Breast epithelium (tissue), 3 donors: Measurements from ENCODE around the gene PLEKHM1.

Experiments
- CTCF ChIP-seq, 3 donors: fragments of 450-650 bp; IDR thresholded peaks; one replicate each; pipeline ENCODE4 v1.5.1; 2016 to 2017; ENCODE audit warnings: antibody characterized with exemption in 3 of 3, mild to moderate bottlenecking in 3 of 3, moderate library complexity in 3 of 3
- POLR2A ChIP-seq: fragments of 450-650 bp; IDR thresholded peaks from one replicate; pipeline ENCODE4 v1.6.1; 2016; ENCODE audit warnings: antibody characterized with exemption, mild to moderate bottlenecking, moderate library complexity
- POLR2AphosphoS5 ChIP-seq, 3 donors: sonication (generic); formaldehyde crosslinking; IDR thresholded peaks; one replicate each; pipeline ENCODE4 v1.6.1; 2017; ENCODE audit warnings: antibody characterized with exemption in 3 of 3

GRCh38 chr17:45438931-45439610 is 51.5 kb downstream of the PLEKHM1 start:
- TF ChIP-seq CTCF (IDR thresholded peaks at IDR 0.05) (no peak), POLR2AphosphoS5 (IDR thresholded peaks at IDR 0.05) (no peak), POLR2A (no peak)
